ENCODE data around the gene NDUFS1. TPM values are rescaled to one million over a fixed set of nuclear protein-coding genes. Genes with fewer than 3 reads are reported as not detected.
"Not testable (repeated sequence)": the region's sequence is repeated elsewhere in the genome, so short reads cannot be mapped to it uniquely, and the experiment has no call there.

NDUFS1 gene
- total RNA-seq, 1 experiment from 2014 or later = 102 TPM

DNA sequence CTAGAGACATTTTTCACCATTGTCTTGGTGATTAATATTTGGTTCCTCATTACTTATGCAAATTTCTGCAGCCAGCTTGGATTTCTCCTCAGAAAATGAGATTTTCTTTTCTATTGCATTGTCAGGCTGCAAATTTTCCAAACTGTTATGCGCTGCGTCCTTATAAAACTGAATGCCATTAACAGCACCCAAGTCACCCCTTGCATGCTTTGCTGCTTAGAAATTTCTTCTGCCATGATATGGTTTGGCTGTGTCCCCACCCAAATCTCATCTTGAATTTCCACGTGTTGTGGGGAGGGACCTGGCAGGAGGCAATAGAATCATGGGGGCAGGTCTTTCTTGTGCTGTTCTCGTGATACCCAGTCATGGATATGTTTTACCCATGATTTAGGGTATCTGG, 9.0 kb upstream of the NDUFS1 start:
- not testable (repeated sequence) for H3K4ac ChIP-seq (ENCODE audit: low read depth, low read length); H3K4me1 ChIP-seq (ENCODE audit: insufficient read depth, low read length); H2BK120ac ChIP-seq (ENCODE audit: low read depth, low read length, poor library complexity, severe bottlenecking); H3K27ac ChIP-seq (ENCODE audit: insufficient read length, low read depth, low read length); H3K4me2 ChIP-seq (ENCODE audit: insufficient read depth, insufficient read length, low read length); H4K8ac ChIP-seq (replicated peaks; ENCODE audit: insufficient read length, low read depth, low read length); H3K14ac ChIP-seq (ENCODE audit: insufficient read depth, low read length); H4K91ac ChIP-seq (ENCODE audit: insufficient read length, low read depth, low read length); H2AFZ ChIP-seq (ENCODE audit: low read length); H3K27me3 Mint-ChIP-seq (ENCODE audit: low read depth); H3T11ph ChIP-seq (ENCODE audit: low read length); H3K4me1 Mint-ChIP-seq; H3K27me3 ChIP-seq (ENCODE audit: insufficient read depth, low read length); H3K4me3 Mint-ChIP-seq; H2BK5ac ChIP-seq (ENCODE audit: insufficient read length, low read length); H2BK15ac ChIP-seq (ENCODE audit: low read depth, low read length); H4K5ac ChIP-seq (ENCODE audit: insufficient read length, low read depth, low read length); H3K9ac ChIP-seq (ENCODE audit: extremely low read depth, insufficient read length, low read length); DNase-seq; H3K79me2 ChIP-seq (ENCODE audit: insufficient read depth, low read length); H3K9me3 ChIP-seq (ENCODE audit: control insufficient read depth, low read depth, low read length); H4K20me1 ChIP-seq (ENCODE audit: control insufficient read depth, insufficient read depth, insufficient read length); H2BK12ac ChIP-seq (ENCODE audit: insufficient read length, low read depth, low read length); H3K23me2 ChIP-seq (ENCODE audit: insufficient read length, low read depth, low read length, poor library complexity, severe bottlenecking); H3K18ac ChIP-seq (ENCODE audit: insufficient read length, low read depth, low read length); H3K56ac ChIP-seq (ENCODE audit: insufficient read length, low read depth, low read length); H2BK20ac ChIP-seq (ENCODE audit: low read depth, low read length, poor library complexity, severe bottlenecking); H3K27ac Mint-ChIP-seq; H2AK5ac ChIP-seq (ENCODE audit: insufficient read length, low read length); H3K23ac ChIP-seq (ENCODE audit: insufficient read length, low read depth, low read length); H3K79me1 ChIP-seq (ENCODE audit: insufficient read depth, low read depth, low read length, poor library complexity, severe bottlenecking)
- Mint-ChIP-seq H3K9me3 (peaks cover 12 to 23% of the 10 kb centered on the region in 2 experiments; a peak in 4 of 5 replicates), H3K36me3 (ENCODE audit: insufficient read depth in 1 of 3, low read depth in 3 of 3) (peaks cover 30 to 55% (median 40%) of the 10 kb centered on the region in 3 experiments)
- no CpG with 5 or more reads among the region's 4 CpGs for WGBS (ENCODE audit: extremely low coverage, insufficient read length, low lambda C conversion rate)
